ENCODE data around the gene WWC2.

WWC2 gene

DNA sequence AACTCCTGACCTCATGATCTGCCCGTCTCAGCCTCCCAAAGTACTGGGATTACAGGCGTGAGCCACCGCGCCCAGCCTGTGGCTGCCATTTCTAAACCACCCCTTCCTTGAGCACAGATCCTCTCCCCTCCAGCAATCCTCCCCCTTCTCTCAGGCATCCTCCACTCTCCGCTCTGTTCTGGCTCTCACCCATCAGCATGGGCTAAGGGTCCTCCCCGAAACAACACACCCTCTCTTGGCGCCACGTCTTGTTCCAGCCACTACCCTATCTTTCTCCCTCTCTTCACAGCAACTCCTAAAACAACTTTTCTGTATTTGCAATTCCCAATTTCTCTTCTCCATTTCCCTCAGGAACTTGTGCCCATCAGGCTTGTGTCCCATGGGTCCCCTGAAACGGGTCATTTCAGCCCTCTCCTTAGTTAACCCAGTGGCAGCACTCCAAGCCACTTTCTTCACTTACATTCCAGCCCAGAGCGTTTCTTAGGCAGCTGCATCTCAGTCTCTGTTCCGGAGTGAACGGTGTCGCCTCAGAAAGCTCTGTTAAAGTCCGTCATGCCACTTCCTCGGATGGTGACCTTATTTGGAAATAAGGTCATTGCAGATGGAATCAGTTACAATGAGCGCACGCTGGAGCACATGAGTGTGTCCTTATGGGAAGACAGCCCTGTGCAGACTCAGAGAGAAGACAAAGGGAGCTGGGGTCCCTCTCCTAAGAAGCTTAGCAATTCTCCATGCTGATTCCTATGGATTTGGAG lies 251.4 kb downstream of the WWC2 start:
- Histone ChIP-seq H3K36me3 (ENCODE audit: insufficient read depth, insufficient read length, low read length) (no peaks in the 10 kb centered on the region), H3K4me1 (ENCODE audit: insufficient read depth, insufficient read length) (no peaks in the 10 kb centered on the region), H3K27me3 (ENCODE audit: insufficient read depth, insufficient read length) (no peaks in the 10 kb centered on the region), H3K4me3 (ENCODE audit: insufficient read length, low read depth) (no peak overlapping the region), H3K9ac (ENCODE audit: insufficient read length, low read depth) (no peak overlapping the region), H3K9me3 (ENCODE audit: insufficient read depth, low read length) (no peaks in the 10 kb centered on the region)
- TF ChIP-seq YY1 (IDR thresholded peaks at IDR 0.05; ENCODE audit: insufficient read depth, insufficient read length) = no peak
- no peak for TF ChIP-seq SUZ12 (IDR thresholded peaks at IDR 0.05; ENCODE audit: extremely low read depth, insufficient read depth, insufficient read length)
- no peak for TF ChIP-seq ZNF274 (IDR thresholded peaks at IDR 0.05; ENCODE audit: low read depth, low read length)
- no peak for DNase-seq (ENCODE audit: low read depth, low spot score)

DNA sequence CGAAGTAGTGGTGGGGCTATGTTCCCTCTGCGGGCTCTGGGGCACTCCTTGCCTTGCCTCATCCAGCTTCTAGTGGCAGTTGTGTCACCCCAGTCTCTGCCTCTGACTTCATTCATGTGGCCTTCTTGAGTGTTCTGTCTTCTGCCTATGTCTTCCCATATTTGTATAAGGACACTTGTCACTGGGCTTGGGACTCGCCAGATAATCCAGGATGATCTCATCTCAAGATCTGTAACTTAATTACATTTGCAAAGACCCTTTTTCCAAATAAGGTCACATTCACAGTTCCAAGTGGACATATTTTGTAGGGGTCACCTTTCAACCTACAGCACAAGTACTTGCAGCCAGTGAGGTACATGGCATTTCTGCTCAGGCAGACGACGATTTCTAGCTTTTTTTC lies 253.5 kb downstream of the WWC2 start:
- DNase-seq (ENCODE audit: low read depth, low spot score) = no peak
- H3K4me1 ChIP-seq (ENCODE audit: insufficient read depth, insufficient read length) = no peaks in the 10 kb centered on the region
- no peaks in the 10 kb centered on the region for H3K27me3 ChIP-seq (ENCODE audit: insufficient read depth, insufficient read length)
- H3K4me3 ChIP-seq (ENCODE audit: insufficient read length, low read depth) = no peak overlapping the region
- H3K9ac ChIP-seq (ENCODE audit: insufficient read length, low read depth) = no peak overlapping the region
- H3K36me3 ChIP-seq (ENCODE audit: insufficient read depth, insufficient read length, low read length) = no peaks in the 10 kb centered on the region
- H3K9me3 ChIP-seq (ENCODE audit: insufficient read depth, low read length) = no peaks in the 10 kb centered on the region
- TF ChIP-seq YY1 (IDR thresholded peaks at IDR 0.05; ENCODE audit: insufficient read depth, insufficient read length) (no peak), ZNF274 (IDR thresholded peaks at IDR 0.05; ENCODE audit: low read depth, low read length) (no peak), SUZ12 (IDR thresholded peaks at IDR 0.05; ENCODE audit: extremely low read depth, insufficient read depth, insufficient read length) (no peak)

- Histone ChIP-seq H3K4me1 (ENCODE audit: insufficient read depth, insufficient read length) (no peaks in the 10 kb centered on the region), H3K4me3 (ENCODE audit: insufficient read length, low read depth) (no peak overlapping the region), H3K36me3 (ENCODE audit: insufficient read depth, insufficient read length, low read length) (no peaks in the 10 kb centered on the region), H3K9ac (ENCODE audit: insufficient read length, low read depth) (no peak overlapping the region), H3K9me3 (ENCODE audit: insufficient read depth, low read length) (no peaks in the 10 kb centered on the region), H3K27me3 (ENCODE audit: insufficient read depth, insufficient read length) (no peaks in the 10 kb centered on the region)
- TF ChIP-seq SUZ12 (IDR thresholded peaks at IDR 0.05; ENCODE audit: extremely low read depth, insufficient read depth, insufficient read length) = no peak
- no peak for DNase-seq (ENCODE audit: low read depth, low spot score)
Measured at GRCh38 chr4:183353557-183353956, 254.5 kb downstream of the WWC2 start.

DNA sequence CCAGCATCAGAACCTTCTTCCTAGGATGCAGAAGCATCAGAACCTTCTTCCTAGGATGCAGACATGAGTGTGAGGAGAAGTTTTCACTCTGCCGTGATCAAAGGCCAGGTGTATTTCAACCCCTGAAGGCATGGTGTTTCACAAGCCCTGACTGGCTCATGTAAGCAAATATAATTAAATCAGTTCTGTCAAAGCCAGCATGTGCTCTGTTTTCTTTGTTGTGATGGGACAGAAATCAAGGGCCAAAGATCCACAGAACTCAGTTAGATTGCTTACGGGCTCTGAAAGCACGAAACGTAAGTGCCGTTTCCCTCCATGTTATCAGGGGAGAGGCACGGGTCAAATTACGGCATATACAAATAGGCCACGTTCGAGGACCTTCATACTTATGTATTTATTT lies 255.2 kb downstream of the WWC2 start:
- no peak overlapping the region for H3K4me3 ChIP-seq (ENCODE audit: insufficient read length, low read depth)
- no peaks in the 10 kb centered on the region for H3K27me3 ChIP-seq (ENCODE audit: insufficient read depth, insufficient read length)
- H3K36me3 ChIP-seq (ENCODE audit: insufficient read depth, insufficient read length, low read length) = no peaks in the 10 kb centered on the region
- no peaks in the 10 kb centered on the region for H3K4me1 ChIP-seq (ENCODE audit: insufficient read depth, insufficient read length)
- DNase-seq (ENCODE audit: low read depth, low spot score) = no peak
- TF ChIP-seq SUZ12 (IDR thresholded peaks at IDR 0.05; ENCODE audit: extremely low read depth, insufficient read depth, insufficient read length) (no peak), YY1 (IDR thresholded peaks at IDR 0.05; ENCODE audit: insufficient read depth, insufficient read length) (no peak), ZNF274 (IDR thresholded peaks at IDR 0.05; ENCODE audit: low read depth, low read length) (no peak)
- H3K9me3 ChIP-seq (ENCODE audit: insufficient read depth, low read length) = no peaks in the 10 kb centered on the region
- H3K9ac ChIP-seq (ENCODE audit: insufficient read length, low read depth) = no peak overlapping the region

DNA sequence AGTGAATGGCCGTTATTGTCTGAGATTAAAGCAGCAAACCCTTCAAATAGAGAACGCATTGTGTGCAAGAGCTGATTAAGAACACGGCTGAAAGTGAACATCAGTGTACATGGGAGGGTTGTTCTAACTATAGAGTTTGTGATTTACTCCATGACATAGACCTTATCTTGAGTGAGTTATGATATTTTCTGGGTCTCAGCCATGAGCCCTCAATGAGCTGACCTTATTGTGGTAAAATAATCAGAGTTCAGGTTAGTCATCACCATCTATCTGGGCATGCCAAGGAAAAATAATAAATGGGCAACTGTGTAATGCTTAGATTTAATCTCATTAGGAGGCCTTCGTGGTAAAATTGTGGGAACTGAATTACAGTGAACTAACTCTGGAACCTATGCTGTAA lies 256.3 kb downstream of the WWC2 start:
- no peaks in the 10 kb centered on the region for H3K9me3 ChIP-seq (ENCODE audit: insufficient read depth, low read length)
- TF ChIP-seq ZNF274 (IDR thresholded peaks at IDR 0.05; ENCODE audit: low read depth, low read length) (no peak), SUZ12 (IDR thresholded peaks at IDR 0.05; ENCODE audit: extremely low read depth, insufficient read depth, insufficient read length) (no peak), YY1 (IDR thresholded peaks at IDR 0.05; ENCODE audit: insufficient read depth, insufficient read length) (no peak)
- H3K9ac ChIP-seq (ENCODE audit: insufficient read length, low read depth) = no peak overlapping the region
- H3K4me3 ChIP-seq (ENCODE audit: insufficient read length, low read depth) = no peak overlapping the region
- DNase-seq (ENCODE audit: low read depth, low spot score) = no peak
- H3K4me1 ChIP-seq (ENCODE audit: insufficient read depth, insufficient read length) = no peaks in the 10 kb centered on the region
- no peaks in the 10 kb centered on the region for H3K36me3 ChIP-seq (ENCODE audit: insufficient read depth, insufficient read length, low read length)
- no peaks in the 10 kb centered on the region for H3K27me3 ChIP-seq (ENCODE audit: insufficient read depth, insufficient read length)

GRCh38 chr4:183356173-183356830 lies 257.2 kb downstream of the WWC2 start:
- H3K9ac ChIP-seq (ENCODE audit: insufficient read length, low read depth) = no peak overlapping the region
- H3K9me3 ChIP-seq (ENCODE audit: insufficient read depth, low read length) = no peaks in the 10 kb centered on the region
- TF ChIP-seq YY1 (IDR thresholded peaks at IDR 0.05; ENCODE audit: insufficient read depth, insufficient read length) = no peak
- TF ChIP-seq SUZ12 (IDR thresholded peaks at IDR 0.05; ENCODE audit: extremely low read depth, insufficient read depth, insufficient read length) = no peak
- TF ChIP-seq ZNF274 (IDR thresholded peaks at IDR 0.05; ENCODE audit: low read depth, low read length) = no peak
- DNase-seq (ENCODE audit: low read depth, low spot score) = no peak
- no peaks in the 10 kb centered on the region for H3K27me3 ChIP-seq (ENCODE audit: insufficient read depth, insufficient read length)
- H3K36me3 ChIP-seq (ENCODE audit: insufficient read depth, insufficient read length, low read length) = no peaks in the 10 kb centered on the region
- H3K4me3 ChIP-seq (ENCODE audit: insufficient read length, low read depth) = no peak overlapping the region
- H3K4me1 ChIP-seq (ENCODE audit: insufficient read depth, insufficient read length) = no peaks in the 10 kb centered on the region

DNA sequence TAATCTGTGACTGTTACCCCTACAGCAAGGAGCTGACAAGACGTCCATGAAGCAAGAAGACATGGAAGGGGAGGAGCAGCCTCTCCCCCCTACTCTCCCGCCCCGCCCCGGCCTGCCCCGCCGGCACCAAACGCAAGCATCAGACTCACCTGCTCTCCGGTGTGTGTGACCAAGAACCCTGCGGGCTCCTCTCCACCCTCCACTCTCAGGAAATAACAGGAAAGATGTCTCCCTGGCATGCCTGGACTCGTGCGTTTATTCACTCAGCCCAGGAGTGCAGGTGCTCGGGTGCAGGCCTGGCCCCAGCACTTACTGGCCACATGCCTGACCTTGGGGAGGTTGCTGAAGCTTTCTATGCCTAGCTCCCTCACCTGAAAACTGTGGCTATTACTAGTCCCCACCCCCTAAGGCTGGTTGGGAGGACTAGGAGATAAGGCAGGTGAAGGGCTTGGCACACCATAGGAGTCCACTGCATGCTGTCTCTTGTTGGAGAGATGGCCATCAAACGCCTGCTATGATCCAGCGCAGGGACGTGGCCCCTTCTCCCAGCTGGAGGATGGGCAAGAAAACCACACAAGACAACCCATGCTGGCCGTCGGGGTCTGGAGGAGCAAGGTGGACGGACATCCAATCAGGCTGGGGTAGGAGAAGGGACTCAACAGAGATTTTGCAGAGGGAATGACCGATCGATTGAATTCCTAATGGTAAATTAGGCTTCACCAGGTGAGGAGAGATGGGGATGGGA lies 258.0 kb downstream of the WWC2 start:
- no peak for DNase-seq (ENCODE audit: low read depth, low spot score)
- no peaks in the 10 kb centered on the region for H3K4me1 ChIP-seq (ENCODE audit: insufficient read depth, insufficient read length)
- no peaks in the 10 kb centered on the region for H3K27me3 ChIP-seq (ENCODE audit: insufficient read depth, insufficient read length)
- no peaks in the 10 kb centered on the region for H3K36me3 ChIP-seq (ENCODE audit: insufficient read depth, insufficient read length, low read length)
- H3K9me3 ChIP-seq (ENCODE audit: insufficient read depth, low read length) = no peaks in the 10 kb centered on the region
- H3K9ac ChIP-seq (ENCODE audit: insufficient read length, low read depth) = no peak overlapping the region
- no peak overlapping the region for H3K4me3 ChIP-seq (ENCODE audit: insufficient read length, low read depth)
- TF ChIP-seq SUZ12 (IDR thresholded peaks at IDR 0.05; ENCODE audit: extremely low read depth, insufficient read depth, insufficient read length) (no peak), YY1 (IDR thresholded peaks at IDR 0.05; ENCODE audit: insufficient read depth, insufficient read length) (no peak), ZNF274 (IDR thresholded peaks at IDR 0.05; ENCODE audit: low read depth, low read length) (no peak)
